Activated naive CD8-positive, alpha-beta T cell treated with anti-CD3 and anti-CD28 coated beads, Interleukin-2, amount 10 ng/mL, durations not matched to agents 7 days and 5 days (primary cell): ENCODE results near the gene RAD51. TPM values are rescaled to one million over a fixed set of nuclear protein-coding genes. Genes with fewer than 3 reads are reported as not detected.

Experiments
- ATAC-seq: fragments of 150-1000 bp; cut with Tn5 transposase; one replicate; pipeline ENCODE4 v1.10.0; 2021; ENCODE audit warnings: low read depth, moderate library complexity
- POLR2A ChIA-PET: fragments of 350-600 bp; sonication (Branson Sonifier 250); formaldehyde crosslinking; loops from one replicate; lab custom pipeline; 2021; ENCODE audit warnings: antibody characterized with exemption; lab: Charles Lee
- DNase-seq: peaks from one replicate; pipeline ENCODE4 v3.0.0; 2021
- H3K27ac Mint-ChIP-seq: one replicate; pipeline ENCODE4 v1.8.0; 2022; ENCODE audit warnings: mild to moderate bottlenecking, mixed read lengths
- H3K27me3 Mint-ChIP-seq: one replicate; pipeline ENCODE4 v1.8.0; 2022; ENCODE audit warnings: mild to moderate bottlenecking, moderate library complexity, mixed read lengths
- H3K36me3 Mint-ChIP-seq: one replicate; pipeline ENCODE4 v1.8.0; 2021; ENCODE audit warnings: mild to moderate bottlenecking, mixed read lengths
- H3K4me1 Mint-ChIP-seq: one replicate; pipeline ENCODE4 v1.8.0; 2021; ENCODE audit warnings: mixed read lengths
- H3K4me3 Mint-ChIP-seq: one replicate; pipeline ENCODE4 v1.8.0; 2022; ENCODE audit warnings: mild to moderate bottlenecking, moderate library complexity, mixed read lengths
- H3K9me3 Mint-ChIP-seq: one replicate; pipeline ENCODE4 v1.8.0; 2021; ENCODE audit warnings: mixed read lengths
- total RNA-seq, 2 experiments: library from RNA; stranded (reverse); gene quantifications; one replicate each; pipeline ENCODE4 v1.2.3, GENCODE V29; 2021

RAD51 gene
- total RNA-seq, 2 experiments from 2014 or later, result 52.4 to 54.5 TPM

DNA sequence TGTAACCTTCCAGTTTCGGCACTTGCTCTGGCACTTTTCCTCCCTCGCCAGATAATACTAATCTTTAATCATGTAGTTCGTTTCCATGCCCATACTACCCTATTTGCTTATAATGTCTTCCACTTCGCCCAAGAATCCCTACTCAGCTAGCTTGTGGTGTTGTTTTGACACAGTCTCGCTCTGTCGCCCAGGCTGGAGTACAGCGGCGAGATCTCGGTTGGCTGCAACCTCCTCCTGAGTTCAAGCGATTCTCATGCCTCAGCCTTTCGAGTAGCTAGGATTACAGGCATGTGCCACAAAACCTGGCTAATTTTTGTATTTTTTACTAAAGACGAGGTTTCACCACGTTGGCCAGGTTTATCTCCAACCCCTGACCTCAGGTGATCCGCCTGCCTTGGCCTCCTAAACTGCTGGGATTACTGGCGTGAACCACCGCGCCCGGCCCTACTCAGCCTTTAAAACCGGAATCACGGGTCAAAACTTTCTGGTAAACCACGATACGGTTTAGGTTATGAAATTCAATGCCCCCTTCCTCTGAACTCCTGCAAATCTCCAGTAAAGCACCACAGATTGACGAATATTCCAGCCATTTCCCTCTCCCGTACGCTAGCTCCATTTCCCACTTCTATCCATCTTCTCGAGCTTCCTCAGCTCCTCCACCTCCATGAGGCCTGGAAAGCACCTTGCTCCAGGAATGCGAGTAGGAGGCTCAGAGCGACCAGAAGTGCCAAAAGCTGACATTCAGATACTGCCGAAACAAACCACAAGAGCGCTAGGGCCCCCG lies 878 bp upstream of the RAD51 start:
- Mint-ChIP-seq H3K4me3 (peak overlapping the region; percentile 100), H3K27me3 (no peaks in the 10 kb centered on the region), H3K36me3 (peaks cover 26% of the 10 kb centered on the region), H3K9me3 (no peaks in the 10 kb centered on the region), H3K27ac (peak overlapping the region; percentile 100), H3K4me1 (peaks cover 25% of the 10 kb centered on the region)
- POLR2A ChIA-PET, result interaction anchor here (0.8 to 3.0 kb wide), 28 partner anchors 9 to 639 kb away, joined by 3 to 25 read pairs (median 4); partner anchors contain the start of genes C15orf62, CCDC32, DNAJC17 and GCHFR
- no peak for DNase-seq
- ATAC-seq, result no peak

DNA sequence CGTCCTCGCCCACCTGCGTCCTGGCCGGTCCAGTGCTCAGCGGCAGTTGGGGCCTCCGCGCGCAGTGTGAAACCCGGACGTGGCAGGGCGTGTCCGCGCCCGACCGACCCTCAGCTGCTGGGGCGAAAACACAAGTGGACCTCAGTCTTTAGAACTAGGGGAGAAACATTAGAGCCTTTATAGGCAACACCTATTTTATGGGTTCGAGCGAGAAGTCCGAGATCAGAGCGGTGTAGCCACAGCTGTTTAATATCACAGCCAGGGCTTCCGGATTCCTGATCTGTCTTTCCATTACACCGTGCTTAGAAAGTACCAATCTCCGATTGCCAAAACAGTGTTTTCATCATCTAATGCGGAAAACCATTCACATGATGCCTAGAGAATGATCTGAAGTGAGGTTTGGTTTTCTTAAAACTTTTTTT lies 506 bp downstream of the RAD51 start:
- POLR2A ChIA-PET, result interaction anchor here (0.9 to 3.0 kb wide), 25 partner anchors 9 to 245 kb away, joined by 3 to 25 read pairs (median 5); partner anchors contain the start of genes C15orf62, DNAJC17, GCHFR and KNL1
- H3K4me1 Mint-ChIP-seq, result peaks cover 36% of the 10 kb centered on the region
- no peaks in the 10 kb centered on the region for H3K9me3 Mint-ChIP-seq

GRCh38 chr15:40696228-40696627 lies 1.3 kb downstream of the RAD51 start:
- H3K27me3 Mint-ChIP-seq, result no peaks in the 10 kb centered on the region
- peak overlapping the region; percentile 100 for H3K4me3 Mint-ChIP-seq
- H3K9me3 Mint-ChIP-seq, result no peaks in the 10 kb centered on the region
- DNase-seq, result no peak
- no peak for ATAC-seq
- H3K27ac Mint-ChIP-seq, result peak overlapping the region; percentile 100
- POLR2A ChIA-PET, result interaction anchor here (0.6 to 3.0 kb wide), 7 partner anchors 11 to 198 kb away, joined by 3 to 25 read pairs (median 14); partner anchors contain the start of genes C15orf62, GCHFR, RPUSD2 and VPS18
- peaks cover 36% of the 10 kb centered on the region for H3K4me1 Mint-ChIP-seq
- peaks cover 33% of the 10 kb centered on the region for H3K36me3 Mint-ChIP-seq

More for the DNA sequence above, 506 bp downstream of the RAD51 start:
- ATAC-seq (peak; percentile 4), DNase-seq (no peak)
- H3K4me3 Mint-ChIP-seq, result peak overlapping the region; percentile 100
- H3K27me3 Mint-ChIP-seq, result no peaks in the 10 kb centered on the region
- peaks cover 28% of the 10 kb centered on the region for H3K36me3 Mint-ChIP-seq
- peak overlapping the region; percentile 100 for H3K27ac Mint-ChIP-seq

DNA sequence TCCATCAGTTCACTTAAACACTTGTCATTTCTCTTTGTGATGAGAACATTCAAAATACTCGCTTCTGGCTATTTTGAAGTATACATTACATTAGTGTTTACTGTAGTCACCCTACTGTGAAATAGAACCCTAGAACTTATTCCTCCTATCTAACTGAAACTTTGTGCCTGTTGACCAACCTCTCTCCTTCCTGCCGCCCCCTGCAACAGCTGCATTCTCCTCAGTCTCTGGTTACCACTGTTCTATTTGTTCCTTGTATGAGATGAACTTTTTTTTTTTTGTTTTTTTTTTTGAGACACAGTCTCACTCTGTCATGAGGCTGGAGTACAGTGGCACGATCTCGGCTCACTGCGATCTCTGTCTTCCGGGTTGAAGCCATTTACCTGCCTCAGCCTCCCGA lies 2.9 kb downstream of the RAD51 start:
- peaks cover 35% of the 10 kb centered on the region for H3K4me1 Mint-ChIP-seq
- no peaks in the 10 kb centered on the region for H3K27me3 Mint-ChIP-seq
- H3K4me3 Mint-ChIP-seq, result peak overlapping the region; percentile 31
- H3K9me3 Mint-ChIP-seq, result no peaks in the 10 kb centered on the region
- H3K36me3 Mint-ChIP-seq, result peaks cover 35% of the 10 kb centered on the region
- DNase-seq (no peak), ATAC-seq (no peak)
- H3K27ac Mint-ChIP-seq, result peak overlapping the region; percentile 28
- POLR2A ChIA-PET, result no interaction called here

DNA sequence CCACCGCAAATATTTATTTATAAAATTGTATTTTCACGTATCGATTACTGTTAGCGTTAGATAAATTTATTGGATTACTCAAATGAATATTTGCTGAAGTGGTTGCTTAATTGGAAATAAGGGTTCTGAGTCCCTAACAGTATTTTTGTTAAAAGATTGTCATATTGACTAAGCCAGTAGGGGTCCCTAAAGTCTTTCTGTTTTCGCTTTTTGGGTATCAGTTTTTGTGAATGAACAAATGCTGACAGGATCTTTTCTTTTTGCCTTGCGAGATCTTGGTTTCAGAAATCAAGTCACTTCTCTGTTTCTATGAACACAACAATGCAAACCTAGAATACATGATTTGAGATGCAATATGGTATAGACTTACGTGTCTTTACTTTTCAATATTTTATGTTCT lies 7.1 kb downstream of the RAD51 start:
- no peak overlapping the region for H3K4me3 Mint-ChIP-seq
- DNase-seq, result no peak
- H3K36me3 Mint-ChIP-seq, result peaks cover 29% of the 10 kb centered on the region

GRCh38 chr15:40706121-40706520 lies 11.1 kb downstream of the RAD51 start:
- POLR2A ChIA-PET, result interaction anchor here (0.5 to 1.0 kb wide), 2 partner anchors 11 to 22 kb away, joined by 4 read pairs; partner anchors contain the start of gene RAD51
- no peaks in the 10 kb centered on the region for H3K27me3 Mint-ChIP-seq
- H3K36me3 Mint-ChIP-seq, result peaks cover 24% of the 10 kb centered on the region
- H3K4me3 Mint-ChIP-seq, result no peak overlapping the region
- ATAC-seq (no peak), DNase-seq (no peak)
- H3K9me3 Mint-ChIP-seq, result no peaks in the 10 kb centered on the region
- peaks cover 3% of the 10 kb centered on the region for H3K4me1 Mint-ChIP-seq
- H3K27ac Mint-ChIP-seq, result no peak overlapping the region

More for the DNA sequence above, 7.1 kb downstream of the RAD51 start:
- Mint-ChIP-seq H3K27ac (no peak overlapping the region), H3K9me3 (no peaks in the 10 kb centered on the region), H3K27me3 (no peaks in the 10 kb centered on the region), H3K4me1 (peaks cover 27% of the 10 kb centered on the region)
- POLR2A ChIA-PET, result interaction anchor here (1.1 kb wide), 1 partner anchor 137 kb away, joined by 3 read pairs; no protein-coding TSS in a partner anchor
- no peak for ATAC-seq

DNA sequence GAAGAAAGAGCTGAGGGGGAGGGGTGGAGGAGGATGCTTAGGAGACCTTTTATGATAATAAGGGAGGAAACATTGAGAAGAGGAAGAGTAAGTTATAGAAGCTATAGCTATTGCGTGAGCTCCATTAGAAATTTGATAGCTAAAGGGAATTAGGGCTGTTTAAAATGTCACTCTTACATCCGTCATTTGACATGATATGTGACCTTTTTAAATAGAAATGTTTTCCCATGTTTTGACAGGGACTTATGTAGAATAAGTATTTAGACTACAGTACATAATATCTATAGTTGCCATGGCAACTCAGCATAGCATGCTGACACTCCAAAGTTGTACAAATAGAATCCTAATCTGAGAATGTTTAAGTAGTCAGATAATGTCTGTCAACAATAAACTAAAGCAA lies 19.2 kb downstream of the RAD51 start:
- no peak for DNase-seq
- POLR2A ChIA-PET, result interaction anchor here (0.6 kb wide), 1 partner anchor 13 kb away, joined by 4 read pairs; no protein-coding TSS in a partner anchor
- H3K36me3 Mint-ChIP-seq, result peaks cover 45% of the 10 kb centered on the region
- no peak overlapping the region for H3K4me3 Mint-ChIP-seq
- no peak overlapping the region for H3K27ac Mint-ChIP-seq
- H3K4me1 Mint-ChIP-seq, result no peaks in the 10 kb centered on the region
- no peaks in the 10 kb centered on the region for H3K9me3 Mint-ChIP-seq
- H3K27me3 Mint-ChIP-seq, result no peaks in the 10 kb centered on the region
- no peak for ATAC-seq

- H3K27me3 Mint-ChIP-seq, result no peaks in the 10 kb centered on the region
- no peaks in the 10 kb centered on the region for H3K9me3 Mint-ChIP-seq
- no peaks in the 10 kb centered on the region for H3K4me1 Mint-ChIP-seq
- H3K36me3 Mint-ChIP-seq, result peaks cover 39% of the 10 kb centered on the region
- POLR2A ChIA-PET, result interaction anchor here (1.3 kb wide), 1 partner anchor 21 kb away, joined by 4 read pairs; the partner anchor contains the start of gene RAD51
- no peak overlapping the region for H3K4me3 Mint-ChIP-seq
- DNase-seq (no peak), ATAC-seq (no peak)
- H3K27ac Mint-ChIP-seq, result no peak overlapping the region
These were observed 21.2 kb downstream of the RAD51 start for GRCh38 chr15:40716165-40716564.

DNA sequence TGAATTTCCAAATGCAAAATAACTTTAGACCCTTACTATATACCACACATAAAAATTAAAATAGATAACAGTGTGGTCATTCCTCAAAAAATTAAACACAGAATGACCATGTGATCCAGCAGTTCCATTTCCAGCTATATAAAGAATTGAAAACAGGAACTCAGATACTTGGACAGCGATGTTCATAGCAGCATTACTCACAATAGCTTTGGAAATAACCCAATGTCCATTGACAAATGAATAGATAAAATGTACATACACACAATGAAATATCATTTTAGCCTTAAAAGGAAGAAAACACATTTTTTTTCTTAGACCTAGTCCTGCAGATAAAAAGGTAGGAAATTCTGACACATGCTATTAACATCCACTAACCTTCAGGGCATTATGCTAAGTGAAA lies 26.7 kb downstream of the RAD51 start:
- Mint-ChIP-seq H3K27me3 (no peaks in the 10 kb centered on the region), H3K4me1 (peaks cover 9% of the 10 kb centered on the region), H3K27ac (no peak overlapping the region), H3K36me3 (peaks cover 20% of the 10 kb centered on the region), H3K4me3 (no peak overlapping the region), H3K9me3 (no peaks in the 10 kb centered on the region)
- no peak for ATAC-seq
- no peak for DNase-seq
- POLR2A ChIA-PET, result interaction anchor here (0.5 to 0.7 kb wide), 3 partner anchors 45 to 652 kb away, joined by 3 read pairs; no protein-coding TSS in a partner anchor

GRCh38 chr15:40722354-40722753 lies 27.4 kb downstream of the RAD51 start:
- ATAC-seq, result no peak
- POLR2A ChIA-PET, result interaction anchor here (0.7 kb wide), 2 partner anchors 44 to 651 kb away, joined by 3 read pairs; no protein-coding TSS in a partner anchor
- H3K4me3 Mint-ChIP-seq, result no peak overlapping the region
- H3K4me1 Mint-ChIP-seq, result peaks cover 9% of the 10 kb centered on the region
- no peak for DNase-seq
- H3K36me3 Mint-ChIP-seq, result peaks cover 18% of the 10 kb centered on the region
- H3K27ac Mint-ChIP-seq, result no peak overlapping the region
- no peaks in the 10 kb centered on the region for H3K9me3 Mint-ChIP-seq
- no peaks in the 10 kb centered on the region for H3K27me3 Mint-ChIP-seq

- DNase-seq (no peak), ATAC-seq (no peak)
- peaks cover 9% of the 10 kb centered on the region for H3K4me1 Mint-ChIP-seq
- H3K4me3 Mint-ChIP-seq, result no peak overlapping the region
- H3K9me3 Mint-ChIP-seq, result no peaks in the 10 kb centered on the region
- H3K36me3 Mint-ChIP-seq, result peaks cover 13% of the 10 kb centered on the region
- H3K27ac Mint-ChIP-seq, result no peak overlapping the region
- POLR2A ChIA-PET, result no interaction called here
- H3K27me3 Mint-ChIP-seq, result no peaks in the 10 kb centered on the region
These were observed 28.0 kb downstream of the RAD51 start for GRCh38 chr15:40722934-40723333.

DNA sequence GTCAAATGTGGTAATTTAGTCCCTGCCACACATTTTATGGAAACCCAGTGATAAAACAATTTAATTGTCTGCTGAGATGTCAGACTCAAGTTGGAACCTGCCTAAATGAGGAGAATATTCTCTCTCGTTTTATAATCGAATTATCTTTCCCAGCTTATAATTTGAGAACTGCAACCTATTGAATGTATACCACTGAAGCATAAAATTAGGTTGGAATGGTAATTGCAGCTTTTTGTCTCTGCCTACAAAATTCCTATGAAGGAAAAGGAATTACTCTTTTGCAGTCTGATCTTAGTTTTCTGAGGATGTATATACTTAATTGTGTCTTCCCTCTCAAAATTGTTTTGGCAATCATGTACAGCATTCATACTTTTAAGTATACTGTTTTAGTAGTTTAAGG lies 28.9 kb downstream of the RAD51 start:
- no peak overlapping the region for H3K4me3 Mint-ChIP-seq
- no peaks in the 10 kb centered on the region for H3K27me3 Mint-ChIP-seq
- ATAC-seq (no peak), DNase-seq (no peak)
- POLR2A ChIA-PET, result interaction anchor here (0.6 kb wide), 1 partner anchor 18 kb away, joined by 4 read pairs; no protein-coding TSS in a partner anchor
- H3K36me3 Mint-ChIP-seq, result peaks cover 13% of the 10 kb centered on the region
- peaks cover 9% of the 10 kb centered on the region for H3K4me1 Mint-ChIP-seq
- no peak overlapping the region for H3K27ac Mint-ChIP-seq
- H3K9me3 Mint-ChIP-seq, result no peaks in the 10 kb centered on the region

GRCh38 chr15:40731034-40731433 lies 36.1 kb downstream of the RAD51 start:
- DNase-seq (no peak), ATAC-seq (no peak)
- H3K9me3 Mint-ChIP-seq, result no peaks in the 10 kb centered on the region
- H3K4me1 Mint-ChIP-seq, result peaks cover 2% of the 10 kb centered on the region
- no peak overlapping the region for H3K27ac Mint-ChIP-seq
- no peak overlapping the region for H3K4me3 Mint-ChIP-seq
- peaks cover 22% of the 10 kb centered on the region for H3K36me3 Mint-ChIP-seq
- POLR2A ChIA-PET, result interaction anchor here (1.8 kb wide), 1 partner anchor 12 kb away, joined by 4 read pairs; no protein-coding TSS in a partner anchor
- no peaks in the 10 kb centered on the region for H3K27me3 Mint-ChIP-seq
